Activated CD4-positive, alpha-beta T cell treated with anti-CD3 and anti-CD28 coated beads, Interleukin-2, amount 50 U/mL, for 1 hour (primary cell): ENCODE measurements around the gene GPRC5B.

Experiments used
- DNase-seq: peaks from one replicate; pipeline ENCODE4 v3.0.0-alpha.2; 2020

The GPRC5B gene

GRCh38 chr16:19842426-19843157, 42.1 kb downstream of the GPRC5B start:
- DNase-seq: no peak

DNA sequence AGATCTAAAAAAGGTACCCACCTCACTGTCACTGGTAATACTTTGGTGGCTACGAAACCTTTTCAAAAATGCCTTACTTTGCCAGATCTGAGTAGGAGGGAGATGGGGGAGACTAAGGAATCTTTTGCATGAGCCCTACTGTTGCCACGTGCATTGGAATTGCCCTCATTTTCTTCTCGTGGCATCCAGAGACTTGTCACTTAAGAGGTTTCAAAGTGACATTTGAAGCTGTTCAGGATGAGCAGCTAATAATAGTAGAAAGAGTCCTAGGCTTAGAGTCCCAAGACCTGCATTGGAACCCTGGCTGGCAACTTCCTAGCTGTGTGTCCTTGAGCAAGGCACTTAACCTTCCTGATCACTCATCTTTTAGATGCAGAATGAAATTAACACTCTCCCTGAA, 43.5 kb downstream of the GPRC5B start:
- DNase-seq: no peak

DNA sequence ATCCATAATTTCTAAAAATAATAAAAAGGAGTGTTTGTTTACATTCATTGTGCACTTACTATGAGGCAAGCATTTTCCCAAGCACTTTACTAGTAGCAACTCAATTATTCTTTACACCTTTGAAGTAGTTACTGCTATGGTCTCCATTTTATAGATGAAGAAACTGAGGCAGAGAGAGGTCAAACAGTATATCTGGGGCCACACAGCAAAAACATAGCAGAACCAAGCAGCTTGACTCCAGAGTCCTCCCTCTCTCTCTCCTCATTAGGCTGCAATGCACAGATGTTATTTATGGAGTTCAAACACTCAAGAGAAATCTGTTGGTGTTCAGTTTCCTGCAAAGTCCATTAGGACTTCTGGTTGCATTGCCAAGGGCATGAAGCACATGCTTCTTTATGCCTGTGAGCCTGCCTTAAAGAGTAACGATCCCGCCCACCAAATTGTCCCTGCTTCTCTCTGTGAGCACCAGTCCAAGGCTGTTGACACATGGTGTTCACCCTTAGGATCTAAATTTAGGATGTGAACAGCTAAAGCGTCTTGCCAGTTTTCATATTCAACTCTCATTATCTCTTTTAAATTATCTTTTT, 44.0 kb downstream of the GPRC5B start:
- DNase-seq: no peak

GRCh38 chr16:19837984-19838707, 46.5 kb downstream of the GPRC5B start:
- no peak for DNase-seq

DNA sequence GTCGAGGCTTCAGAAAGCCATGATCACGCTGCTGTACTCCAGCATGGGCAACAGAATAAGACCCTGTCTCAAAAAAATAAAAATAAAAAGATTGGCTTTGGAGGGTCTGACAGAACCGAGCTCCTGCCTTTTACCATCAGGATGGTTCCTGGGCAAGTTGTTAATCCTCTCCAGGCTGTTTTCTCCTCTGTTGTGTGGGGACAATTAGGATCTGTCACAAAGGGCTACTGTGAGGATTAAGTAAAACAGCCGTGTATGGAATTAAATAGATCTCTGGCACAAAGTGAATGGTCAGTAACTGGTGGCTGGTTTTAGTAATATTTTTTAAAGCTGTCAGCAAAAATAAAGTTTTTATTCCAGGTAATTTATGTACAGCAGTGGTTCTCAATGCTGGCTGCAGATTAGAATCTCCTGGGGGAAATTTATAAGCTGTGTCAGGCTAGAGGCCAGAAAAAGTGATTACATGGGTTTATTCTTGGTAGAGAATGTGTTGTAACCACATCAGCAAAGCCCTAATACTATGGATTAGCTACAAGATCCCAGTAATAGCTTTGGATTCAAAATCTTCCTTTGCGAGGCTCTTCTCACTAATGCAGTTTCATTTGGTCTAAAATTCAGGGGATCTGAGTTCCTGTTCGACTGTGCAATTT, 47.2 kb downstream of the GPRC5B start:
- DNase-seq: no peak

GRCh38 chr16:19835968-19836421, 48.7 kb downstream of the GPRC5B start:
- DNase-seq: no peak

DNA sequence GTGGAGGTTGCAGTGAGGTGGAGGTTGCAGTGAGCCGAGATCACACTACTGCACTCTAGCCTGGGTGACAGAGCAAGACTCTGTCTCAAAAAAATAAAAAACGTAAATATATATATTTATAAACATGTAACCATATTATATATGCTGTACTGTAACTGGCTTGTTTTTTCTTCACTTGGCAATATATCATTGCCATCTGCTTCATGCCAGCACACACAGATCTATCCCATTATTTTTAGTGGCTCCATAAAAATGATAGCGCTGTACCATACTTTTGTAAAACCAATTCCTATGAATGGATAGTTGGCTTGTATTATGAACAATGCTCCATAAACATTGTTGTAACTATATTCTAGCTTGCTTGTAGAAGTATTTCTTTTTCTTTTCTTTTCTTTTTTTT, 49.5 kb downstream of the GPRC5B start:
- DNase-seq: no peak

GRCh38 chr16:19833581-19833980, 51.1 kb downstream of the GPRC5B start:
- DNase-seq: no peak

- no peak for DNase-seq
Measured at GRCh38 chr16:19833176-19833575, 51.5 kb downstream of the GPRC5B start.

DNA sequence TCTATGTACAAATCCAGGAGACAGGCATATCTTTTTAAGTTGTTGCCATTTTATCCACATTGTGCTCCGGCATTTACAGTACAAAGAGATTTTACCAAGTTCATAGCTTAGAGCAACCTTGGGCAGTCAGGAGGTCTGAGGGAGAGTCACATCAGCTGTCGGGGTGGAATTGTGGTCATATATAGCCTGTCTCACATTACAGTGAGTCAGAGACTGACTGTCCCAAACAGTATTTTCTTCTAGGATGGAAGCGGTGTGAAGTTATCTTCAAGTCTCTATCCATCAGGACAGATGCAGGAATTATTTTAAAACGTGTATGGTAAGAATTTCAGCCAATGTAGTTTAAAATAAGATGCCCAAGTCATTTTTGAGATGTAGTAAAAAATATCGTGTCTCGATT, 53.0 kb downstream of the GPRC5B start:
- DNase-seq: no peak

DNA sequence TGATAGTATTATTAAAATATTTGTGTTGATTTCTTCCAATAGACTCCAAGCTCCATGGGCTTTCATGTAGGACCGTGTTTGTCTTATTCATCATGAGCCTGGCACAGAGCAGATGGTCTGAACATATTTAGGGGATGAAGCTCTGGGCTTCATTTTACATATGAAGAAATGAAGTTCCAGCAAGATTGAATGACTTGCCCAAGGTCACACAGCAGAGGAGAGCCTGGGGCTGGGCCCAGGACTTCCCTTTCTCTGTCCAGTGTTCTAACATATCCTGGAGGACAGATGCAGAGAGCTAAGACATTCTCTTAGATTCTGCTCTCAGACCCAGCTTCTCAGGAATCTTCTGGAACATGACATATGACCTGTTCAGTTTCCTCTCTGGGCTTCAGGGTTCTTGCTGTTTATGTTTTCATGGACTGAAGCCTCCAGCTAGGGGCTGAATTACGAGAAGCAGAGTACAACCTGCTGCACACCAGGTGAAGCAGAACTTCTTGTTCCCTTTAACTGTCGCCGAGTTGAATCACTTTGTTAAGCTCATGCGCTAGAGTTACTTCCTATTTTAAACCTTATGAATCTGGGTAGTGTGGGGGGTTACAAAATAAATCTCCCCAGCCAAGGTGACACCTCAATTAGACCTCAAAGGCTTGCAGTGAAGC, 53.6 kb downstream of the GPRC5B start:
- no peak for DNase-seq

- DNase-seq: no peak
Measured at GRCh38 chr16:19829844-19830692, 54.6 kb downstream of the GPRC5B start.

DNA sequence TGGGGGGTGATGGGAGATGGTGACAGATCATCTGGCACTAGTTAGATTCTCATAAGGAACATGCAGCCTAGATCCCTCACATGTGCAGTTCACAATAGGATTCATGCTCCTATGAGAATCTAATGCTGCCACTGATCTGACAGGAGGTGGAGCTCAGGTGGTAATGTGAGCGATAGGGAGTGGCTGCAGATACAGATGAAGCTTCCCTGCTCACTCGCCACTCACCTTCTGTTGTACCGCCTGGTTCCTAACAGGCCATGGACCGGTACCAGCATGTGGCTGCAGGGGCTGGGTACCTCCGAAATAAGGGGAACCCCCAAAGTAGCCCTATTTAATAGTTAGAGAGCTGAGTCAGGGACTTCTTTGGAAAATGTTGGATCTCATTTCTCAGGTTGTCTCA, 60.4 kb downstream of the GPRC5B start:
- no peak for DNase-seq

DNA sequence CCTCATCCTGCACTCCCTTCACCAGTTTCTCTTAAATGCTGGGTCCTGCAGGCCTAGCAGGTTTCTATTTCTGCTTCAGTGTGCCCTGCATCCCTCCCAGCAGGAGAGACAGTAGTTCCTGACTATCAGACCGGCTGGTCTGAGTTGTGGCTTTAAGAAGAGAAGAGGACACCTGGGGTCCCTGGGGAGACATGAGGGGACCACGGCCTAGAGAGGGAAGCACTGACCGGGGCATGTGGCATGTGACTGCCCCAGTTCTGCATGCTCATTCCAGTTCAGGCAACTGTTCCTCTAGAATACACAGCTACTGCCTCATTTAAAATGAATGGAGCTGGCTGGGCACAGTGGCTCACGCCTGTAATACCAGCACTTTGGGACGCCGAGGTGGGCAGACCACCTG, 61.3 kb downstream of the GPRC5B start:
- no peak for DNase-seq

DNA sequence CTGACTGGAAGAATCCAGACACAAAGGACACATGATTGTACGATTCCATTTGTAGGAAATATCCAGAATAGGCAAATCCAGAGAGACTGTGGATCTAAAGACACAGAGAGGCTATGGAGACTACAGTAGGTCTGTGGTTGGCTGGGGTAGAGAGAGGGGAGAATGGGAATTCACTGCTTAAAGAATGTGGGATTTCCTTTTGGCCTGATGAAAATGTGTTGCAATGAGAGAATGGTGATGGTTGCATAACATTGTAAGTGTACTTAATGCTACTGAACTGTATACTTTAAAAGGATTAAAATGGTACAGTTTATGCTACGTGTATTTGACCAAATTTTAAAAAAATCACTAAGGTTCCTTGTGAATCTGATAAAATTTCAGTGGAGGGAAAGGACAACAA, 62.1 kb downstream of the GPRC5B start:
- DNase-seq: no peak

GRCh38 chr16:19817875-19818274, 66.8 kb downstream of the GPRC5B start:
- DNase-seq: no peak

DNA sequence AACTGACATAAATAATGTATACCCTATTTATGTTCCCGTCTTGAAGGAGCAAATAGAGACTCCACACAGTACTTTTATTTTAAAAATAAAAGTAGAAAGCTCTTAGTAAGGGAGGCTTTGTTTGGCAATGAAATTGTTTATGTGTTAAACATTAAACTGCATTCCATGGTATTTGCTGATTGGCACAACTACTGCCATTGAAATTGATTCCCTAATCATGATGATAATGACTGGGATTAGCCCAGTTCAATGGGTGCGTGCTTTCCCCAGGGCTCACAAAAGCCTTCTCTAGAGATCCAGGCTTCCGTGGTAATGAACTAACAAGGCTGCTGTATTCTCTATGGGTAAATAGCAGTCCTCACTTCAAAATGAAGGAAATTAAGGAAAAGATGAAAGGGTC, 67.5 kb downstream of the GPRC5B start:
- DNase-seq: no peak

GRCh38 chr16:19815418-19815817, 69.2 kb downstream of the GPRC5B start:
- no peak for DNase-seq

- DNase-seq: no peak
Measured at GRCh38 chr16:19812986-19813385, 71.7 kb downstream of the GPRC5B start.

- DNase-seq: no peak
Measured at GRCh38 chr16:19810817-19811731, 73.6 kb downstream of the GPRC5B start.

GRCh38 chr16:19809693-19810092, 75.0 kb downstream of the GPRC5B start:
- no peak for DNase-seq
